NB4 (cell line): ENCODE results near the gene RRAD.

Experiments
- POLR2A ChIP-seq: IDR thresholded peaks from 2 replicates; pipeline ENCODE4 v1.6.1; 2011; ENCODE audit warnings: mild to moderate bottlenecking; ENCODE audit not compliant: insufficient read length; ENCODE audit errors: extremely low read depth
- TF ChIP-seq, protein P1 (sequence below): IDR thresholded peaks from one replicate; pipeline ENCODE4 v1.5.1; 2012; ENCODE audit warnings: low read depth, low read length

GRCh38 chr16:66950971-66951790 lies 25.8 kb upstream of the RRAD start:
- TF ChIP-seq, protein P1, sequence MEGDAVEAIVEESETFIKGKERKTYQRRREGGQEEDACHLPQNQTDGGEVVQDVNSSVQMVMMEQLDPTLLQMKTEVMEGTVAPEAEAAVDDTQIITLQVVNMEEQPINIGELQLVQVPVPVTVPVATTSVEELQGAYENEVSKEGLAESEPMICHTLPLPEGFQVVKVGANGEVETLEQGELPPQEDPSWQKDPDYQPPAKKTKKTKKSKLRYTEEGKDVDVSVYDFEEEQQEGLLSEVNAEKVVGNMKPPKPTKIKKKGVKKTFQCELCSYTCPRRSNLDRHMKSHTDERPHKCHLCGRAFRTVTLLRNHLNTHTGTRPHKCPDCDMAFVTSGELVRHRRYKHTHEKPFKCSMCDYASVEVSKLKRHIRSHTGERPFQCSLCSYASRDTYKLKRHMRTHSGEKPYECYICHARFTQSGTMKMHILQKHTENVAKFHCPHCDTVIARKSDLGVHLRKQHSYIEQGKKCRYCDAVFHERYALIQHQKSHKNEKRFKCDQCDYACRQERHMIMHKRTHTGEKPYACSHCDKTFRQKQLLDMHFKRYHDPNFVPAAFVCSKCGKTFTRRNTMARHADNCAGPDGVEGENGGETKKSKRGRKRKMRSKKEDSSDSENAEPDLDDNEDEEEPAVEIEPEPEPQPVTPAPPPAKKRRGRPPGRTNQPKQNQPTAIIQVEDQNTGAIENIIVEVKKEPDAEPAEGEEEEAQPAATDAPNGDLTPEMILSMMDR, result no peak
- no peak for TF ChIP-seq POLR2A
